Skeletal muscle satellite cell (primary cell): ENCODE measurements around the gene ACTN1.

ENCODE experiments used
- H3K27me3 ChIP-seq: 2 replicates; pipeline ENCODE4 v1.7.0; 2013; ENCODE audit warnings: low read length; ENCODE audit not compliant: control insufficient read depth, insufficient read depth
- H3K36me3 ChIP-seq: 2 replicates; pipeline ENCODE4 v1.7.0; 2013; ENCODE audit warnings: mild to moderate bottlenecking, control low read depth, low read length; ENCODE audit not compliant: insufficient read depth
- H3K4me1 ChIP-seq: 2 replicates; pipeline ENCODE4 v1.7.0; 2013; ENCODE audit warnings: low read length; ENCODE audit not compliant: control insufficient read depth, insufficient read depth
- H3K4me2 ChIP-seq: 2 replicates; pipeline ENCODE4 v1.7.0; 2013; ENCODE audit warnings: mild to moderate bottlenecking, low read length
- H3K4me3 ChIP-seq: 2 replicates; pipeline ENCODE4 v1.7.0; 2013; ENCODE audit warnings: low read length
- H3K9ac ChIP-seq: 2 replicates; pipeline ENCODE4 v1.7.0; 2013; ENCODE audit warnings: mild to moderate bottlenecking, low read depth, low read length, moderate library complexity
- H3K9me3 ChIP-seq: replicated peaks from 2 replicates; pipeline ENCODE4 v1.7.0; 2013; ENCODE audit warnings: mild to moderate bottlenecking, control low read depth, low read length

ACTN1 gene

DNA sequence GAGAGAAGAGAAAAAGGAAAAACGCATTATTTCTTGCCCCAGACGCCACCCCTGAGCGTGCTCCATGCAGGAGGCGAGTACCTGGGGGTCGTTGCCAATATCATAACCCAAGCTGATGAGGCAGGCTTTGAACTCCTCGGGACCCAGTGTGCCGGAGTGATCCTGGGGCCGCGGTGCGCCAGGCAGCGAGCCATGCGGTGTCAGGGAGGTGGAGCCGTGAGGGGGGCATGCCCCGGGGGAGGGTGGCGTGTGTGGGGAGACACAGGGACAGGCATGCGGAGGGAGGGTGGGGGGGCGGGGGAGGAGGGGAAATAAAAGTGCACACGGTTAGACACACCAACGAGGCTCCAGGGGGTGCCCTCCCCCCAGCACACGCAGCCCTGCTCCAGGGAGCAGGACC is 100.2 kb downstream of the ACTN1 start:
- H3K9ac ChIP-seq = no peak overlapping the region
- H3K4me1 ChIP-seq = peaks cover 2% of the 10 kb centered on the region
- peaks cover 94% of the 10 kb centered on the region for H3K36me3 ChIP-seq
- H3K4me3 ChIP-seq = no peak overlapping the region
- no peaks in the 10 kb centered on the region for H3K27me3 ChIP-seq
- no peaks in the 10 kb centered on the region for H3K9me3 ChIP-seq
- no peak overlapping the region for H3K4me2 ChIP-seq

DNA sequence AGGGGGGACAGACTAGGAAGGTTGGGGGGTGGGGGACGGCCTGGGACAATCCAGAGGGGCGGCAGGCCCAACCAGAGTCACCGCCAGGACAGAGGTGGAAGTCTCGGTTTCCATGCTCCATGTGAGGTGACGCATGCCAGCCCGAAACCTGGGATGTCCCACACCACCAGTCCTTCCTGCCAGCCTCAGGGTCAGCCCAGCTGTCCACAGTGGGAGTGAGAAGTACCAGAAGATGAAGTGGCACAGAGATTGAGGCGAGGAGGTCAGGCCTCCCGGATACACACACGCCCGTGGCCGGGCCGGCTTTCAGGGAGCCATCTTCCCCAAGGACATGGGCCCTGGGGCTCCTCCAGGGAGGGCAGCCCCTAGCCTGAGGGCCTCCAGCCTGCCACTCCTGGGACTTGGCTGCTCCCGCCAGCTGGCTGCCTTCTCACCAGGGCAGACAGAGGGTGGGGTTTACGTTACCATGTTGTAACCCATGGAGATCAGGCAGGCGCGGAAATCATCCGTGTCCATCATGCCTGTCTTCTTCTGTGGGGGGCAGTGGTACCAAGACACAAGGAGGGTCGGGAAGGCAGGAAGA is 101.0 kb downstream of the ACTN1 start:
- Histone ChIP-seq H3K9me3 (no peaks in the 10 kb centered on the region), H3K27me3 (no peaks in the 10 kb centered on the region), H3K4me3 (no peak overlapping the region), H3K9ac (no peak overlapping the region), H3K4me1 (no peaks in the 10 kb centered on the region), H3K36me3 (peaks cover 94% of the 10 kb centered on the region), H3K4me2 (no peak overlapping the region)

DNA sequence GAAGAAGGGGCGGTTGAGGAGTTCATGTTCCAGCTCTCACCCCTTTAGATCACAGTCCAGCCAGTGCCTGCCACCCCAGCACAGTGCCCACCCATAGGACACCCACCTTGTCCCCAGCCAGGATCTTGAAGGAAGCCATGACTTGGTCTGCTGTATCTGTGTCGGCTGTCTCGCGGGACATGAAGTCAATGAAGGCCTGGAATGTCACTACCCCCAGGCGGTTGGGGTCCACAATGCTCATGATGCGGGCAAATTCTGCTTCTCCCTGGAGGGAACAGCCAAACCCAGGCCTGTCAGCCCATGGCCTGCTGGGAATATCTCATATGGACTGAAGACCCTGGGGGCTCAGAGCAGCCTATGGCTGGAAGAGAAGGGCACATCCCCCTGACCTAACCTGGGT is 102.1 kb downstream of the ACTN1 start:
- Histone ChIP-seq H3K9me3 (no peaks in the 10 kb centered on the region), H3K36me3 (peaks cover 94% of the 10 kb centered on the region), H3K4me3 (no peak overlapping the region), H3K4me2 (no peak overlapping the region), H3K4me1 (no peaks in the 10 kb centered on the region), H3K27me3 (no peaks in the 10 kb centered on the region), H3K9ac (no peak overlapping the region)

DNA sequence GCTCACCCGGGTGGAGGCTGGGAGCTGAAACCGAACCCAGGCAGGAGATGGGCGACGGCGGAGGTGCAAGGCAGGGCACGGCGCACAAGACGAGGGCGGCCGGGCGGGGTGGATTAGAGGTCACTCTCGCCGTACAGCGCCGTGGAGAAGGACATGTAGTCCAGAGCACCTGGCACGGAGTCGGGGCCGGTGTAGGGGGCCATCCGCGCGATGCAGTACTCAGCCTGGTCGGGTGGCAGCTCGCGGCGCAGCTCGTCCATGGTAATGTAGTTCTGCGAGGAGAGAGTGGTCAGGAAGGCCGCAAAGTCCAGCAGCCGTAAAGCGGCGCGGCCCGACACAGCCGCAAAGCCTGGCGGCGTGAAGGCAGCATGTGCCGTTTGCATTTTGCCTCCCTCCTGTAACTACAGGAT is 104.4 kb downstream of the ACTN1 start:
- H3K9me3 ChIP-seq = no peaks in the 10 kb centered on the region
- H3K4me3 ChIP-seq = no peak overlapping the region
- H3K4me2 ChIP-seq = no peak overlapping the region
- peaks cover 90% of the 10 kb centered on the region for H3K36me3 ChIP-seq
- no peaks in the 10 kb centered on the region for H3K27me3 ChIP-seq
- no peaks in the 10 kb centered on the region for H3K4me1 ChIP-seq
- H3K9ac ChIP-seq = no peak overlapping the region

DNA sequence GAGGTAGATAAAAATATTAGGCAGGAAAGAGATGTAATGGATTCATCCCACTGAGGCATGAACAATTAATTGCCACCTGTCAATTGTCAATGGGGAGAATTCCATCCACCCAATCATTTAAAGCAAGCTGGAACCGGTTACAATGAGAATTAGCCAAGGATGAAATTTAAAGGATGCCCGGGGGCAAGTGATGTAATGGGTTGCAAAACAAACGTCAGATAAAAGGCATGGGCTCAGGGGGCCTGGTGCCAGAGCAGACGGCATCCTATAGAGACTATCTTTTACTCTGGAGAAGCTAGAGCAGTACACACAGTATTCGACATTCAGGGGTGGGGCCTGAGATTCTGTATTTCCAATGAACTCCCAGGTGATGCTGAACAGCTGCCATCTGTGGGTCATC is 105.7 kb downstream of the ACTN1 start:
- peaks cover 81% of the 10 kb centered on the region for H3K36me3 ChIP-seq

DNA sequence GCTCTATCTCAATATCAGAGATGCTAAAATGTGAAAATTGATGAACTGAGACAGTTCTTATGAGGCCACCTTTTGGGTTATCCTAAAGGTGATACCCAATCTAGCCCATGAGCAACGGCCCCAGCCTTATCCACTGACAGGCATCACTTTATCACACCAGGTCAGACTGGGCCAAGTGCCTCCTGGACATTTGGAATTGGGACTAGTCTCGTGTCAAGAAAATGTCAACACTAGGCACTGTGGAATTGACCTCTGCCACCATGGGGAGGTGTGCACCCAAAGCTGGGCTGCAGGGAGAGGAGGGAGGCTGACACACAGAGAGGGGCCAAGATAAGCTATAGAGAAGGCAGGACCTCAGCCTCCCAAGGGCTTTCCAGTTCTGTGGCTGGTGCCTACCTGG is 107.7 kb downstream of the ACTN1 start:
- Histone ChIP-seq H3K4me1 (no peaks in the 10 kb centered on the region), H3K4me3 (no peak overlapping the region), H3K27me3 (no peaks in the 10 kb centered on the region), H3K9me3 (no peaks in the 10 kb centered on the region), H3K36me3 (peaks cover 61% of the 10 kb centered on the region), H3K9ac (no peak overlapping the region), H3K4me2 (no peak overlapping the region)

More for the DNA sequence above, 105.7 kb downstream of the ACTN1 start:
- Histone ChIP-seq H3K27me3 (no peaks in the 10 kb centered on the region), H3K9ac (no peak overlapping the region), H3K4me3 (no peak overlapping the region), H3K9me3 (no peaks in the 10 kb centered on the region), H3K4me2 (no peak overlapping the region), H3K4me1 (no peaks in the 10 kb centered on the region)

DNA sequence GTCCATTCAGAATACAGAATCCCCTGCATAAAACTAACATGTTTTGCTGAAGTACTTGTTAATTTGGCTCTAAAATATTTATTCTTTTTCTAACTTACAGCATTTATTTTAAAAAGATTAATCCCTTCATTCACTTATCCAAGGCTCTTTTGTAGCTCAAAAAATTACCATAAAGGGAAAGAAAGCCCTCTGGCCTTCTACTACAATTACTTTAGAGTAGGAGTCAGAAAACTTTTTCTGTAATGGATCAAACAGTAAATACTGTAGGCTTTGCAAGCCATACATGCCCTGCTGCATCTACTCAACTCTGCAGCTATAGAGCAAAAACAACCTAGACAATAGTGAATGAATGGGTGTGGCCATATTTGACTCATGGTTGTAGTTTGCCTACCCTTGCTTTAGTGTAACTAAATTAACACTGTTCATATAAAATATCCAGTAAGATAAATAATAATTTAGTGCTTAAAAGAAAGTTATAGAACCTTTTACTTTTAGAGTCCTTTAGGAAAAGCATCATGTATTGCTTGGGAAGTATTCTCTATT is 112.0 kb downstream of the ACTN1 start:
- no peak overlapping the region for H3K4me3 ChIP-seq
- peaks cover 4% of the 10 kb centered on the region for H3K9me3 ChIP-seq
- no peaks in the 10 kb centered on the region for H3K27me3 ChIP-seq
- H3K4me2 ChIP-seq = no peak overlapping the region
- no peaks in the 10 kb centered on the region for H3K4me1 ChIP-seq
- H3K9ac ChIP-seq = no peak overlapping the region
- H3K36me3 ChIP-seq = peaks cover 41% of the 10 kb centered on the region

DNA sequence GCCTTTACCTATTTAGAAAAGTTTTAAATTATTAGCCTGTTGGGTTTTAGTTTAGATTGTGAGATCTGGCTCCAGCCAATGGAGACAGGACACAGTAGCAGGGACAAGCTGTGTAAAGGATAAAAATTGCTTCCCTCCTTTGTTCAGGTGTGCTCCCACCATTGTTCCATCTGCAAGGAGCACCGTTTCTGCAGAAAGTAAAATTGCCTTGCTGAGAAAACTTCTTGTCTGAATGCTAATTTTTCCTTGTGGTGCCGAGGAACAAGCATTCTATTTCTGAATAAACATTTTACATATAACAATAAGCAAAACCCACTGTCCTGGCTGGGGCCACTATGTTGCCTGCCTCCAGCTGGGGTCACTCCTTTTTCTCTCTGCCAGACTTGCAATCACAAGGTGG is 113.6 kb downstream of the ACTN1 start:
- peaks cover 4% of the 10 kb centered on the region for H3K9me3 ChIP-seq
- H3K27me3 ChIP-seq = no peaks in the 10 kb centered on the region
- no peaks in the 10 kb centered on the region for H3K4me1 ChIP-seq
- H3K4me3 ChIP-seq = no peak overlapping the region
- no peak overlapping the region for H3K9ac ChIP-seq
- no peak overlapping the region for H3K4me2 ChIP-seq
- peaks cover 32% of the 10 kb centered on the region for H3K36me3 ChIP-seq

DNA sequence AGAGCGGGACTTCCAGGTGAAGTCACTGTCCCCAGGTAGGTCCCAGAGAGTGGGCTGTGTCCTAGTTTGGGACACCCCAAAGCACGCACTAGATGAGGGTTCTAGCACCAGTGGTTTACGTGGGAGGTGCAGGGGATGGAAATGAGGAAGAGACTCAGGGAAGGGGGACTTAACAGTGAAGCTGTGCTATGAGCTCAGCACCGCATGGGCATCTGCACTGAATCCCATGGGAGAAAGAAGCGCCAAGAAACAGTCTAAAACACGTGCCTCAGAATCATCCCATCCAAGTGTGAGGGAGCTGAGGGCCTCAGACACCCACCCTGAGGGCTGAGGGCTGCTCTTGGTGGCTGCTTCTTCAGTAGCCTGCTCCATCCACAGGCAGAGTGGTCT is 114.7 kb downstream of the ACTN1 start:
- no peak overlapping the region for H3K4me2 ChIP-seq
- no peak overlapping the region for H3K4me3 ChIP-seq
- H3K27me3 ChIP-seq = no peaks in the 10 kb centered on the region
- no peak overlapping the region for H3K9ac ChIP-seq
- H3K4me1 ChIP-seq = no peaks in the 10 kb centered on the region
- peaks cover 26% of the 10 kb centered on the region for H3K36me3 ChIP-seq
- H3K9me3 ChIP-seq = peaks cover 4% of the 10 kb centered on the region

DNA sequence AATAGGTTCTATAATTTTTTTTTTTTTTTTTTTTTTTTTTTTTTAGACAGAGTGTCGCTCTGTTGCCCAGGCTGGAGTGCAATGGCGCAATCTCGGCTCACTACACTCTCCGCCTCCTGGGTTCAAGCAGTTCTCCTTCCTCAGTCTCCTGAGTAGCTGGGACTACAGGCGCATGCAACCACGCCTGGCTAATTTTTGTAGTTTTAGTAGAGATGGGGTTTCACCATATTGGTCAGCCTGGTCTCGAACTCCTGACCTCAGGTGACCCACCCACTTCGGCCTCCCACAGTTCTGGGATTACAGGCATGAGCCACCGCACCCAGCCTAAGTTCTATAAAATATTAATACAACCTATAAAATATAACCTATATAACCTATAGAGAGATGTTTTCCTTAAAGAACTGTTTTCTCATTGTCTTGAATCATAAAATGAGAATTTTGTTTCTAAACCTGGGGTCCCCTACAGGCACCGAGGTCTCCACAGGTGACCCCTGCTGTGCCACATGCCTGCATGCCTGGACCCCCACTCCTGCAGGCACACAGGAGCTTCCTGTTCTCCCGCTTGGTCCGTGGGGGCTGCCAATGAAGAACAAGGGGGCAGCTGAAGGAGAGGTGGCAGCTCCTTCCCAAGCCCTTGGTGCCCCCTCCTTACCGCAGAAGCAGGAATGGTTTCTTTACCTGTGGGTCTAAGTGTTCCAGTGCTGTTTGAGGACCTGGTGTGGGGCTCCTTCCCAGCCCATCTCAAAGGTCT is 115.3 kb downstream of the ACTN1 start:
- Histone ChIP-seq H3K9ac (no peak overlapping the region), H3K4me3 (no peak overlapping the region), H3K36me3 (peaks cover 26% of the 10 kb centered on the region), H3K9me3 (peaks cover 4% of the 10 kb centered on the region), H3K27me3 (no peaks in the 10 kb centered on the region), H3K4me1 (no peaks in the 10 kb centered on the region), H3K4me2 (no peak overlapping the region)

DNA sequence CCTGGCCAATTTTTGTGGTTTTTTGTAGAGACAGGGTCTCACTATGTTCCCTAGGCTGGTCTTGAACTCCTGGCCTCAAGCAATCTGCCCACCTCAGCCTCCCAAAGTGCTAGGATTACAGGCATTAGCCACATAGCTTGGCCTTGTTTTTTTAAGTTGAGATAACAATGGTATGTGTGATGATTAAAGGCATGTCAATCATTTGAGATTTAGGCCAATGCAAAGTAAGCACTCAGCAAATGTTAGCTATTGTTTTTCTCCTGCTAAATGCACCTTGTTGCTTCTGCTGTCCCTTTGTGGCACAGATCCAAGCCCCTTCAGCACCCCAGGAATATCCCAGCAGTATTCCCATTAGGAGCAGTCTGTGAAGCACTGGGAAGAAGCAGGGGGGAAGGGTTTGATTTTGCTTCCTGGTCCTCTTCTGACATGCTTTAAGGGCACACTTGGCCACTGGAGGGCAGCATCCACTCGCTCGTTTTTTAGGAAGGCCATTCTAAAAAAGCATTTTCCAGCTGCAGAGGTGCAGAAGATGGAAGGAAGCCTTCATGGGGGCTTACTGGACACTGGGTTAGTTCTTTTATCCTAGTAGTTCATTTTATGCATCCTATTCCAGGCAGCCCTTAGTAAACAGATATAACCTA is 116.0 kb downstream of the ACTN1 start:
- Histone ChIP-seq H3K4me2 (no peak overlapping the region), H3K4me3 (no peak overlapping the region), H3K9me3 (peaks cover 4% of the 10 kb centered on the region), H3K9ac (no peak overlapping the region), H3K4me1 (no peaks in the 10 kb centered on the region), H3K27me3 (no peaks in the 10 kb centered on the region), H3K36me3 (peaks cover 26% of the 10 kb centered on the region)
